C4-2B (cell line): ENCODE data around the gene ST8SIA5.

ENCODE experiments used
- CTCF ChIP-seq: fragments of 450-650 bp; conservative IDR thresholded peaks from 2 replicates; pipeline ENCODE4 v1.5.1; 2017; ENCODE audit warnings: mild to moderate bottlenecking
- ZFX ChIP-seq: fragments of 450-650 bp; IDR thresholded peaks from 2 replicates; pipeline ENCODE4 v1.6.1; 2017

DNA sequence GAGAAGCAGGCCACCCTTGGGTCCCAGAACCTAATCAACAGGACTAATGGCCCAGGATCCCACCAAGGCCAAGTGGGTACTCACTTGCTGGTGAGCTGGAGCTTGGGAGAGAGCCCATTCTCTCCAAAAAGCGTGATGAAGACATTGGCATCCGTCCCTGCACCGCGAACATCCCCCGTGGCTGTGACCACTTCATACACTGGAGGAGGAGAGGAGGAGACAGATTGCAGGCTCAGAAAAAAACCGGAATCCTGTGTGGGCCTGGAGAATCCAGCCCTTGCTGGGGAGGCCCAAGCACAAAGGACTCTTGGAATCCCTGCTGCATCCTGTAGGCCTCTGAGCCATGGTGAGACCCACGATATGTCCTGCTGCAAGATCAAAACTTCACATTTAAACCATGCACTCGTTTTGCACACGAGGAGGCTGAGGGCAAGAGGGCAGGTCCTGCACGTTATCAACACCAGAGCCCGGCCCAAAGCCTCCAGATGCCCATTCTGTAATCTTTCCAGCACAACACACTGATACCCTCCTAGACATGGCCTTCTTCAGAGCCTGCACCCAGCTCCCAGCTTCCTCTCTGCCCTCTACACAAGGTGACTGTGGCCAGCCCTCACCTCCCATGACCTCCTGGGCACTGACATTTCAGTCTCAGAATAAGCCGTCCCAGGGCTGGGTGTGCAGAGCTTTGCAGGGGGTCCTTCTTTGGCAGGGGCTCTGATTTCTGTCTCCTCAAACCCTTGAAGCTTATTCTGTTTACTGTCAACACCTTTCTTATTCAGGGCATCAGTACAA, 107.6 kb downstream of the ST8SIA5 start:
- TF ChIP-seq CTCF: no peak
- no peak for TF ChIP-seq ZFX
